Kidney tubule cell (primary cell): ENCODE data around the gene PHKG2.

Source experiments
- DNase-seq: peaks from one replicate; pipeline ENCODE4 v3.0.0-alpha.2; 2018; ENCODE audit warnings: low spot score

Gene PHKG2

GRCh38 chr16:30757316-30757715, 9.1 kb downstream of the PHKG2 start:
- no peak for DNase-seq

- DNase-seq, result no peak
Observed at GRCh38 chr16:30758988-30759491, 10.8 kb downstream of the PHKG2 start.

GRCh38 chr16:30760001-30760559, 11.9 kb downstream of the PHKG2 start:
- no peak for DNase-seq

GRCh38 chr16:30760577-30761426, 12.6 kb downstream of the PHKG2 start:
- DNase-seq, result no peak

- peak; percentile 62 for DNase-seq
Observed at GRCh38 chr16:30761427-30761927, 13.3 kb downstream of the PHKG2 start.

GRCh38 chr16:30761928-30762902, 14.0 kb downstream of the PHKG2 start, which contains the start of the genes CFAP119 and RNF40:
Gene CFAP119 (minus strand): TSS chr16:30762062. CDS start chr16:30761748, 314 bp downstream.
Gene RNF40 (plus strand): TSS chr16:30762322. CDS start chr16:30762546, 224 bp downstream.
- peak; percentile 99 for DNase-seq

GRCh38 chr16:30762991-30763725, 14.9 kb downstream of the PHKG2 start:
- no peak for DNase-seq

GRCh38 chr16:30764086-30764485, 15.9 kb downstream of the PHKG2 start:
- DNase-seq, result no peak

- no peak for DNase-seq
Observed at GRCh38 chr16:30764816-30765465, 16.7 kb downstream of the PHKG2 start.

GRCh38 chr16:30766206-30766932, 18.1 kb downstream of the PHKG2 start:
- no peak for DNase-seq

GRCh38 chr16:30766933-30767284, 18.7 kb downstream of the PHKG2 start:
- no peak for DNase-seq

- DNase-seq, result no peak
Observed at GRCh38 chr16:30767767-30768465, 19.7 kb downstream of the PHKG2 start.

GRCh38 chr16:30768583-30769181, 20.5 kb downstream of the PHKG2 start:
- no peak for DNase-seq

GRCh38 chr16:30769379-30770089, 21.3 kb downstream of the PHKG2 start:
- DNase-seq, result no peak

GRCh38 chr16:30771726-30772125, 23.5 kb downstream of the PHKG2 start:
- DNase-seq, result peak; percentile 35

GRCh38 chr16:30773826-30774225, 25.6 kb downstream of the PHKG2 start:
- no peak for DNase-seq

- DNase-seq, result peak; percentile 35
Observed at GRCh38 chr16:30774367-30775130, 26.3 kb downstream of the PHKG2 start.

GRCh38 chr16:30775131-30775391, 26.8 kb downstream of the PHKG2 start:
- no peak for DNase-seq
